SH-SY5Y (cell line): Measurements from ENCODE around the gene TSPO.

Experiments used
- GATA2 ChIP-seq: IDR thresholded peaks from 2 replicates; pipeline ENCODE4 v1.6.1; 2011; ENCODE audit warnings: mild to moderate bottlenecking, low read depth, low read length
- GATA3 ChIP-seq: IDR thresholded peaks from 2 replicates; pipeline ENCODE4 v1.6.1; 2011; ENCODE audit warnings: low read depth, mild to moderate bottlenecking, low read length, moderate library complexity

- no peak for TF ChIP-seq GATA3
- no peak for TF ChIP-seq GATA2
Observed at GRCh38 chr22:43116932-43117331, 34.4 kb upstream of the TSPO start.
